Spleen (tissue), 11 donors: ENCODE measurements around the gene PUM2. TPM values are rescaled to one million over a fixed set of nuclear protein-coding genes. Genes with fewer than 3 reads are reported as not detected.

Source experiments
- DNase-seq: peaks from one replicate; pipeline ENCODE4 v3.0.0-alpha.2; 2020
- H3K27ac ChIP-seq, 8 donors: fragments of 200-600 bp; sonication (generic) in 7 of 8; 1 replicate in 4 of 8; 2 replicates in 4 of 8; pipeline versions ENCODE4 v1.5.0 to v1.8.0; 2016 to 2021; ENCODE audit warnings: inconsistent platforms in 4 of 8, mild to moderate bottlenecking in 4 of 8, moderate library complexity in 1 of 8
- H3K27me3 ChIP-seq, 7 donors: fragments of 200-600 bp; sonication (generic) in 6 of 7; replicated peaks in 1 of 7; 1 replicate in 4 of 7; 2 replicates in 3 of 7; pipeline versions ENCODE4 v1.5.0 to v1.8.0; 2016 to 2021; ENCODE audit warnings: inconsistent platforms in 3 of 7, mild to moderate bottlenecking in 1 of 7
- H3K36me3 ChIP-seq, 6 donors: fragments of 200-600 bp; sonication (generic) in 5 of 6; 1 replicate in 4 of 6; 2 replicates in 2 of 6; pipeline versions ENCODE4 v1.5.0 to v1.8.0; 2016 to 2021; ENCODE audit warnings: inconsistent platforms in 2 of 6
- H3K4me1 ChIP-seq, 6 donors: fragments of 200-600 bp; sonication (generic) in 5 of 6; 1 replicate in 3 of 6; 2 replicates in 3 of 6; pipeline versions ENCODE4 v1.5.0 to v1.8.0; 2016 to 2021; ENCODE audit warnings: inconsistent platforms in 3 of 6
- H3K4me3 ChIP-seq, 8 donors: fragments of 200-600 bp; sonication (generic) in 7 of 8; 1 replicate in 4 of 8; 2 replicates in 4 of 8; pipeline versions ENCODE4 v1.5.0 to v1.8.0; 2016 to 2021; ENCODE audit warnings: inconsistent platforms in 4 of 8, mild to moderate bottlenecking in 4 of 8, moderate library complexity in 2 of 8
- H3K9me3 ChIP-seq, 8 donors: fragments of 200-600 bp; sonication (generic) in 7 of 8; 1 replicate in 4 of 8; 2 replicates in 4 of 8; pipeline versions ENCODE4 v1.5.0 to v1.8.0; 2016 to 2021; ENCODE audit warnings: inconsistent platforms in 4 of 8
- CTCF ChIP-seq, 11 experiments: fragments of 200-600 bp in 7 of 11; fragments of 450-650 bp in 4 of 11; sonication (generic) in 4 of 11; IDR thresholded peaks in 8 of 11; conservative IDR thresholded peaks in 3 of 11; 1 replicate in 7 of 11; 2 replicates in 4 of 11; pipeline versions ENCODE4 v1.4.0 to v1.8.0; 2016 to 2021; ENCODE audit warnings: antibody characterized with exemption in 11 of 11, inconsistent platforms in 4 of 11, mild to moderate bottlenecking in 1 of 11
- POLR2A ChIP-seq, 3 donors: fragments of 450-650 bp; IDR thresholded peaks; one replicate each; pipeline ENCODE4 v1.5.1; 2017; ENCODE audit warnings: antibody characterized with exemption in 3 of 3, mild to moderate bottlenecking in 1 of 3
- POLR2AphosphoS5 ChIP-seq, 3 donors: sonication (generic); formaldehyde crosslinking; IDR thresholded peaks; one replicate each; pipeline ENCODE4 v1.5.1; 2017; ENCODE audit warnings: antibody characterized with exemption in 3 of 3
- WGBS, 5 donors: extraction: QIAGEN DNeasy Blood & Tissue Kit in 3 of 5; methylation state at CpG; one replicate each; pipeline versions ENCODE4 v1.1.5 to v1.1.7; 2013 to 2018; 5-methylcytosine and 5-hydroxymethylcytosine counted together
- intact Hi-C: fragments of 100-400 bp; cut with DNase I; formaldehyde crosslinking; loops from one replicate; pipeline ENCODE4 v1.15.0; 2023; ENCODE audit warnings: low total_unique reads
- polyA plus RNA-seq, 3 donors: library from polyadenylated mRNA; stranded (reverse); fragments of 200-250 nt; gene quantifications; one replicate each; pipeline ENCODE4 v1.2.1, GENCODE V29; 2013
- total RNA-seq, 7 donors: library from RNA; depleted of rRNA in 3 of 7; stranded (reverse); fragments of >200 nt in 3 of 7; fragmentation: NEBNext Ultra II Directional in 4 of 7; extraction: Animal tissue kit (Norgen Biotek cat#: 25700) in 4 of 7; gene quantifications; one replicate each; pipeline versions ENCODE4 v1.1.0 to v1.2.1, GENCODE V29; 2016 to 2021
- donor health status: healthy with polysubstance abuse.
- donor health status: DM: no; HTN: no; CAD: no; lungs with moderate emphysema.
- donor health status: DM: no; HTN: no; CAD: no.
- donor health status: Bipolar disorder and iron deficiency.
- donor health status: healthy.
- donor health status: DM: no; HTN: no; CAD: no.
- donor health status: DM: yes; HTN: yes; CAD: no.

PUM2 gene
- total and polyA plus RNA-seq, 10 donors = 29.2 to 137 (median 91.0) TPM

GRCh38 chr2:20292984-20293383 lies 57.7 kb downstream of the PUM2 start:
- intact Hi-C loops = no loop called here
- TF ChIP-seq POLR2A (IDR thresholded peaks at IDR 0.05) (no peak), CTCF (IDR thresholded peaks at IDR 0.05 in 8 of 11, conservative IDR thresholded peaks at IDR 0.05 in 3 of 11) (no peak), POLR2AphosphoS5 (IDR thresholded peaks at IDR 0.05) (no peak)
- H3K36me3 ChIP-seq = peaks cover 0 to 100% (median 68%) of the 10 kb centered on the region in 6 donors
- no peaks in the 10 kb centered on the region for H3K27me3 ChIP-seq
- no peak overlapping the region for H3K4me3 ChIP-seq
- peaks cover 0 to 13% (median 0%) of the 10 kb centered on the region in 6 donors for H3K4me1 ChIP-seq
- no peak for DNase-seq
- no peaks in the 10 kb centered on the region for H3K9me3 ChIP-seq
- no peak overlapping the region for H3K27ac ChIP-seq
- WGBS, 5 donors = 91 to 99% (median 97%) methylated on average over 5 of the region's 5 CpGs

- no peak for DNase-seq
- H3K9me3 ChIP-seq = no peaks in the 10 kb centered on the region
- no peaks in the 10 kb centered on the region for H3K27me3 ChIP-seq
- peaks cover 0 to 23% (median 5%) of the 10 kb centered on the region in 6 donors for H3K4me1 ChIP-seq
- H3K27ac ChIP-seq = no peak overlapping the region
- intact Hi-C loops = no loop called here
- H3K36me3 ChIP-seq = peaks cover 0 to 100% (median 67%) of the 10 kb centered on the region in 6 donors
- H3K4me3 ChIP-seq = no peak overlapping the region
- TF ChIP-seq POLR2AphosphoS5 (IDR thresholded peaks at IDR 0.05) = no peak
- TF ChIP-seq CTCF (IDR thresholded peaks at IDR 0.05 in 8 of 11, conservative IDR thresholded peaks at IDR 0.05 in 3 of 11) = no peak
- TF ChIP-seq POLR2A (IDR thresholded peaks at IDR 0.05) = no peak
- WGBS, 5 donors = 93 to 97% (median 97%) methylated on average over 13 of the region's 13 CpGs
Measured at GRCh38 chr2:20291846-20292408, 58.7 kb downstream of the PUM2 start.

- Histone ChIP-seq H3K9me3 (no peaks in the 10 kb centered on the region), H3K4me1 (peaks cover 0 to 25% (median 7%) of the 10 kb centered on the region in 6 donors), H3K27ac (no peak overlapping the region), H3K4me3 (no peak overlapping the region), H3K27me3 (no peaks in the 10 kb centered on the region), H3K36me3 (peaks cover 0 to 100% (median 61%) of the 10 kb centered on the region in 6 donors)
- intact Hi-C loops = no loop called here
- 75 to 81% (median 76%) methylated on average over 7 of the region's 7 CpGs for WGBS, 5 donors
- no peak for DNase-seq
- TF ChIP-seq CTCF (IDR thresholded peaks at IDR 0.05 in 8 of 11, conservative IDR thresholded peaks at IDR 0.05 in 3 of 11) (peak in 8 of 11 experiments; percentile 22 to 56 (median 32)), POLR2AphosphoS5 (IDR thresholded peaks at IDR 0.05) (peak in 1 of 3 donors; percentile 45), POLR2A (IDR thresholded peaks at IDR 0.05) (no peak)
Measured at GRCh38 chr2:20291106-20291564, 59.5 kb downstream of the PUM2 start.

- Histone ChIP-seq H3K27ac (no peak overlapping the region), H3K4me1 (peaks cover 0 to 25% (median 7%) of the 10 kb centered on the region in 6 donors), H3K27me3 (no peaks in the 10 kb centered on the region), H3K9me3 (no peaks in the 10 kb centered on the region), H3K4me3 (no peak overlapping the region), H3K36me3 (peaks cover 0 to 100% (median 54%) of the 10 kb centered on the region in 6 donors)
- intact Hi-C loops = no loop called here
- no peak for TF ChIP-seq CTCF (IDR thresholded peaks at IDR 0.05 in 8 of 11, conservative IDR thresholded peaks at IDR 0.05 in 3 of 11)
- TF ChIP-seq POLR2AphosphoS5 (IDR thresholded peaks at IDR 0.05) = no peak
- TF ChIP-seq POLR2A (IDR thresholded peaks at IDR 0.05) = no peak
- 82 to 88% (median 83%) methylated on average over 7 of the region's 7 CpGs for WGBS, 5 donors
- DNase-seq = no peak
Measured at GRCh38 chr2:20288642-20289340, 61.9 kb downstream of the PUM2 start.
